CD4-positive, CD25-positive, alpha-beta regulatory T cell (primary cell): ENCODE results near the gene SLC9B1. TPM values are rescaled to one million over a fixed set of nuclear protein-coding genes. Genes with fewer than 3 reads are reported as not detected.
"Not testable (repeated sequence)": the region's sequence is repeated elsewhere in the genome, so short reads cannot be mapped to it uniquely, and the experiment has no call there.

Source experiments
- ATAC-seq, 2 donors: fragments of 150-1000 bp; cut with Tn5 transposase; one replicate each; pipeline ENCODE4 v1.10.0; 2021; ENCODE audit warnings: low read depth in 2 of 2, moderate number of reproducible peaks in 2 of 2, moderate library complexity in 1 of 2
- DNase-seq, 3 donors: peaks; one replicate each; pipeline versions ENCODE4 v3.0.0 to v3.0.0-alpha.2; 2012 to 2022; ENCODE audit warnings: mixed read lengths in 1 of 3
- H3K27ac ChIP-seq: one replicate; pipeline ENCODE4 v1.7.0; 2013; ENCODE audit warnings: mild to moderate bottlenecking, low read length; ENCODE audit not compliant: insufficient read depth, poor library complexity, severe bottlenecking
- H3K27me3 ChIP-seq: one replicate; pipeline ENCODE4 v1.7.0; 2013; ENCODE audit warnings: low read length; ENCODE audit not compliant: control insufficient read depth, insufficient read depth
- H3K36me3 ChIP-seq: one replicate; pipeline ENCODE4 v1.7.0; 2013; ENCODE audit warnings: mild to moderate bottlenecking, low read length, moderate library complexity; ENCODE audit not compliant: control insufficient read depth, insufficient read depth
- H3K4me1 ChIP-seq: 2 replicates; pipeline ENCODE4 v1.7.0; 2013; ENCODE audit warnings: mild to moderate bottlenecking, low read length; ENCODE audit not compliant: insufficient read depth, control insufficient read depth, poor library complexity, severe bottlenecking
- H3K4me3 ChIP-seq: one replicate; pipeline ENCODE4 v1.7.0; 2013; ENCODE audit warnings: low read depth, mild to moderate bottlenecking, low read length, moderate library complexity
- H3K9me3 ChIP-seq, 2 experiments: 1 replicate in 1 of 2; 2 replicates in 1 of 2; pipeline ENCODE4 v1.7.0; 2013; ENCODE audit warnings: low read length in 2 of 2, mild to moderate bottlenecking in 1 of 2, moderate library complexity in 1 of 2; ENCODE audit not compliant: control insufficient read depth in 2 of 2
- H3K27ac Mint-ChIP-seq, 3 donors: one replicate each; pipeline ENCODE4 v1.8.0; 2020 to 2022; ENCODE audit warnings: mild to moderate bottlenecking in 3 of 3, mixed read lengths in 3 of 3, moderate library complexity in 2 of 3
- H3K27me3 Mint-ChIP-seq: one replicate; pipeline ENCODE4 v1.8.0; 2022; ENCODE audit warnings: mild to moderate bottlenecking, mixed read lengths
- H3K36me3 Mint-ChIP-seq: one replicate; pipeline ENCODE4 v1.8.0; 2020; ENCODE audit warnings: mixed read lengths
- H3K4me1 Mint-ChIP-seq, 4 donors: one replicate each; pipeline ENCODE4 v1.8.0; 2020 to 2022; ENCODE audit warnings: mixed read lengths in 4 of 4, mild to moderate bottlenecking in 1 of 4
- H3K4me3 Mint-ChIP-seq, 4 donors: one replicate each; pipeline ENCODE4 v1.8.0; 2020 to 2022; ENCODE audit warnings: mild to moderate bottlenecking in 4 of 4, mixed read lengths in 4 of 4, moderate library complexity in 3 of 4
- H3K9me3 Mint-ChIP-seq, 7 donors: one replicate each; pipeline ENCODE4 v1.8.0; 2020 to 2022; ENCODE audit warnings: mixed read lengths in 7 of 7, mild to moderate bottlenecking in 3 of 7, moderate library complexity in 2 of 7
- polyA plus RNA-seq, 4 donors: library from polyadenylated mRNA; unstranded; fragments of 300-500 nt; fragmentation: Illumina TruSeq; gene quantifications; one replicate each; pipeline ENCODE4 v1.2.3, GENCODE V29; 2021
- total RNA-seq: library from RNA; stranded (reverse); gene quantifications from one replicate; pipeline ENCODE4 v1.2.3, GENCODE V29; 2022

Gene SLC9B1
- total and polyA plus RNA-seq, 5 donors from 2014 or later, result 1.7 to 2.7 (median 2.3) TPM

DNA sequence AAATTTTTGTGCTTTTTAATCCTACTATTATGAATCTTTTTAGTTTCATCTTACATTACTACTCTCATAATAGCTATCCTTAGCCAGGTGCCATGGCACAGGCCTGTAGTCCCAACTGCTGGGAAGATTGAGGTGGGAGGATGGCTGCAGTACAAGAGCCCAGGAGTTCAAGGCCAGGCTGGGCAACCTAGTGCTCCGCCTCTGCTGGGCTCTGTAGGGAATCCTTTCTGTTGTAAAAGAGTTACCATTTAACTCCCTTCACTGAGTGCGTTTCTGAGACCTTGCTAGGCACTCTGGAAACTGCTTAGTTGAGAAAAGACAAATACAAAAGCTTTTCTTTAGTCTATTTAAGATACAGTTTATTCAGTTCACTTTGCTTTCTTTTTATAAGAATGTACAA lies 130.9 kb downstream of the SLC9B1 start:
- H3K27ac Mint-ChIP-seq, H3K9me3 ChIP-seq, H3K27me3 Mint-ChIP-seq, H3K36me3 Mint-ChIP-seq, H3K9me3 Mint-ChIP-seq, H3K4me3 ChIP-seq, H3K27ac ChIP-seq, H3K4me3 Mint-ChIP-seq, ATAC-seq, H3K27me3 ChIP-seq, H3K36me3 ChIP-seq, DNase-seq, H3K4me1 ChIP-seq: not testable (repeated sequence)
- H3K4me1 Mint-ChIP-seq, result peaks cover 5 to 21% (median 10%) of the 10 kb centered on the region in 4 donors

DNA sequence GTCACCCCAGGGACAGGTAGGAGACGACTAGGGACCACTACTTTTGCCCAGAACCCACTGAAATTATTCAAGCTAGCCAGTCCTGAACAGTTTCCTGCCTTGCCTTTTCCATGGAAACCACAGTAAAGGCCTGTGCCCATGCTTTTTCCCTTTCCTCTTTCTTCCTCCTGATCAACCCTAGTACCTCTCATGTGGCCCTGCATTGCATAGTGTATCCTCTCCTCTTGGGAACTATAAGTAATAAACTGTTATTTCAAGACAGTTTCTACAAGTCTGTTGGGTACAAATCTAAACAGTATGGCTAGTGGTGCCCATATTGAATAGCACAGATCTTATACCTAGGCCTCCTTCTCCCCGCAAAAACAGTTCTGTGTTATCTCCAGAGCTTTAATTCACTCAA lies 136.2 kb downstream of the SLC9B1 start:
- Mint-ChIP-seq H3K27ac (no peak overlapping the region), H3K27me3 (no peaks in the 10 kb centered on the region), H3K4me1 (peaks cover 19 to 31% (median 22%) of the 10 kb centered on the region in 4 donors), H3K9me3 (peaks cover 0 to 2% (median 0%) of the 10 kb centered on the region in 7 donors), H3K36me3 (peaks cover 16% of the 10 kb centered on the region), H3K4me3 (no peak overlapping the region)
- H3K9me3 ChIP-seq, result no peaks in the 10 kb centered on the region
- DNase-seq, result no peak
- H3K27me3 ChIP-seq, result no peaks in the 10 kb centered on the region
- ATAC-seq, result no peak
- no peaks in the 10 kb centered on the region for H3K36me3 ChIP-seq
- H3K4me3 ChIP-seq, result no peak overlapping the region
- H3K27ac ChIP-seq, result no peak overlapping the region
- H3K4me1 ChIP-seq, result no peaks in the 10 kb centered on the region

DNA sequence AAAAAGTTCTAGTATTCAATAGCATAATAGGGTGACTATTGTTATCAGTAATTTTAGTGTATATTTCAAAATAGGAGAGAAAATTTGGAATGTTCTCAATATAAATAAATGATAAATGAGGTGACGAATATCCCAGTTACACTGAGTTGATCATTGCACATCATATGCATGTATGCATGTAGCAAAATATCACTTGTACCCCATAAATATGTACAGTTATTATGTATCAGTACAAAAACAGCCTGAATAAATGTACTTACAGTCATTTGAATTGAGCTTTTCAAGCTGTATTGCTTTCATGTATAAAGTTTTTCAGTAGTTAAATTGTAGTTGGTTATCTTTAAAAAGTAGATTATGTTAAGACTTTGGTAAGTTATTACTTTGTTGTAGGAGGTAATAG lies 138.2 kb downstream of the SLC9B1 start:
- no peaks in the 10 kb centered on the region for H3K27me3 Mint-ChIP-seq
- Histone ChIP-seq H3K4me1 (no peaks in the 10 kb centered on the region), H3K27ac (no peak overlapping the region), H3K36me3 (peaks cover 6% of the 10 kb centered on the region), H3K27me3 (no peaks in the 10 kb centered on the region), H3K4me3 (no peak overlapping the region), H3K9me3 (peaks cover 4 to 11% of the 10 kb centered on the region in 2 experiments)
- no peak overlapping the region for H3K4me3 Mint-ChIP-seq
- H3K9me3 Mint-ChIP-seq, result peaks cover 0 to 11% (median 2%) of the 10 kb centered on the region in 7 donors
- H3K36me3 Mint-ChIP-seq, result peaks cover 25% of the 10 kb centered on the region
- peaks cover 19 to 31% (median 23%) of the 10 kb centered on the region in 4 donors for H3K4me1 Mint-ChIP-seq
- DNase-seq (no peak), ATAC-seq (no peak)
- peak overlapping the region in 1 of 3 donors; percentile 15 for H3K27ac Mint-ChIP-seq

DNA sequence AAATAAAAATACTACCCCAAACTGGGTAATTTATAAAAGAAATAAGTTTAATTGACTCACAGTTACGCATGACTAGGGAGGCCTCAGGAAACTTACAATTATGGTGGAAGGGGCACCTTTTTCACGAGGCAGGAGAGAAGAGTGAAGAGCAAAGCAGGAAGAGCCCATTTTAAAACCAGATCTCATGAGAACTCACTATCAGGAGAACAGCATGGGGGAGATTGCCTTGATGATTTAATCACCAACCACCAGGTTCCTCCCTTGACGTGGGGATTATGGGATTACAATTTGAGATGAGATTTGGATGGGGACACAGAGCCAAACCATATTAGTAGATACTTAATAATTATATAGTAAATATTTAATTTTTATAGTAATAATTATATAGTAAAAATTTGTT lies 140.6 kb downstream of the SLC9B1 start:
- peaks cover 15 to 29% (median 24%) of the 10 kb centered on the region in 4 donors for H3K4me1 Mint-ChIP-seq
- H3K36me3 Mint-ChIP-seq, result peaks cover 35% of the 10 kb centered on the region
- Histone ChIP-seq H3K9me3 (peaks cover 4 to 11% of the 10 kb centered on the region in 2 experiments), H3K36me3 (peaks cover 14% of the 10 kb centered on the region), H3K27ac (no peak overlapping the region), H3K27me3 (no peaks in the 10 kb centered on the region), H3K4me3 (no peak overlapping the region), H3K4me1 (no peaks in the 10 kb centered on the region)
- H3K27me3 Mint-ChIP-seq, result no peaks in the 10 kb centered on the region
- ATAC-seq (no peak), DNase-seq (no peak)
- H3K9me3 Mint-ChIP-seq, result peaks cover 0 to 12% (median 2%) of the 10 kb centered on the region in 7 donors
- no peak overlapping the region for H3K27ac Mint-ChIP-seq
- no peak overlapping the region for H3K4me3 Mint-ChIP-seq

DNA sequence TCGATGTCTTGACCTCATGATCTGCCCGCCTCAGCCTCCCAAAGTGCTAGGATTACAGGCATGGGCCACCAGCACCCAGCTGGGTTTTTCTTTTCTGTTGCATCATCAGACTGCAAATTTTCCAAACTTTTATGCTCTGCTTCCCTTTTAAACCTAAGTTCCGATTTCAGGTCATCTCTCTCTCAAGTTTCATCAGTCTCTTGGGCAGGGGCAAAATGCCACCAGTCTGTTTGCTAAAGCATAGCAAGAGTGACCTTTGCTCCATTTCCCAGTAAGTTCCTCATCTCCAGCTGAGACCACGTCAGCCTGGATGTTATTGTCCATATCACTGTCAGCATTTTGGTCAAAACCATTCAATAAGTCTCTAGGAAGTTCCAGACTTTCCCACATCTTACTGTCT lies 141.2 kb downstream of the SLC9B1 start:
- not testable (repeated sequence) for DNase-seq

DNA sequence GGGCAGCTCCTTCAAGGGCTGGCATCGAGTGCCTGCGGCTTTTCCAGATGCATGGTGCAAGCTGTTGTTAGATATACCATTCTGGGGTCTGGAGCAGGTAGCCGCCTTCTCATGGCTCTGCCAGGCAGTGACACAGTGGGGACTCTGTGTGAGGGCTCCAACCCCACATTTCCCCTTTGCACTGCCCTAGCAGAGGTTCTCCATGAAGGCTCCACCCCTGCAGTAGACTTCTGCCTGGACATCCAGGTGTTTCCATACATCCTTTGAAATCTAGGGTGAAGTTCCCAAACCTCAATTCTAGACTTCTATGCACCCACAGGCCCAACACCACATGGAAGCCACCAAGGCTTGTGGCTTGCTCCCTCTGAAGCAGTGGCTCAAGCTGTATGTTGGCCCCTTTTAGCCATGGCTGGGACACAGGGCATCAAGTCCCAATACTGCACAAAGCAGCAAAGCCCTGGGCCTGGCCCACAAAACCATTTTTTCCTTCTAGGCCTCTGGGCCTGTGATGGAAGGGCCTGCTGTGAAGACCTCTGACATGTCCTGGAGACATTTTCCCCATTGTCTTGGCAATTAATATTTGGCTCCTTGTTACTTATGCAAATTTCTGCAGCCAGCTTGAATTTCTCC lies 141.9 kb downstream of the SLC9B1 start:
- H3K27me3 Mint-ChIP-seq, H3K27ac ChIP-seq: not testable (repeated sequence)

More for the DNA sequence above, 141.2 kb downstream of the SLC9B1 start:
- H3K27me3 Mint-ChIP-seq, H3K27ac ChIP-seq, H3K27me3 ChIP-seq, H3K4me1 ChIP-seq, H3K4me3 ChIP-seq, ATAC-seq: not testable (repeated sequence)
- peak overlapping the region in 1 of 4 donors; percentile 22 for H3K4me3 Mint-ChIP-seq
- Histone ChIP-seq H3K9me3 (peaks cover 4 to 11% of the 10 kb centered on the region in 2 experiments), H3K36me3 (peaks cover 14% of the 10 kb centered on the region)
- H3K9me3 Mint-ChIP-seq, result peaks cover 0 to 12% (median 2%) of the 10 kb centered on the region in 7 donors
- peaks cover 39% of the 10 kb centered on the region for H3K36me3 Mint-ChIP-seq
- peak overlapping the region in 1 of 3 donors; percentile 71 for H3K27ac Mint-ChIP-seq
- H3K4me1 Mint-ChIP-seq, result peaks cover 9 to 26% (median 24%) of the 10 kb centered on the region in 4 donors

DNA sequence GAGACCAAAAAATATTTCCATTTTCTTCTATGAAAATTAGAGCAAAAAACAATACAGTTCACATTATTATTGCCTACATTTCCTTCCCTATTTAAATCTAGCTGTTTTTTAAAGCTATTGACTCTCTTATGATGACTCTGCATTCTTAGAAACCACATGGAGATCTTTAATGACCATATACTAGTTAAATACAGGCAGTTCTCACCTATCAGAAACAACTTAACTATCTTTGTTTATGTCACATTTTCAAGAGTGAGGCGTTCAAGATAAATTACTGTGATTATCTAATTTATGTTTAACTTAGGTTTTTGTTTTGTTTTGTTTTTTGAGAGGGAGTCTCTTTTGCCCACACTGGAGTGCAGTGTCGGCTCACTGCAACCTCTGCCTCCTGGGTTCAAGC lies 147.7 kb downstream of the SLC9B1 start:
- peak in 1 of 3 donors; percentile 49 for DNase-seq
- Mint-ChIP-seq H3K27me3 (no peaks in the 10 kb centered on the region), H3K9me3 (peaks cover 0 to 5% (median 0%) of the 10 kb centered on the region in 7 donors), H3K4me1 (peaks cover 27 to 60% (median 40%) of the 10 kb centered on the region in 4 donors), H3K4me3 (peak overlapping the region in 1 of 4 donors; percentile 1), H3K36me3 (peaks cover 35% of the 10 kb centered on the region), H3K27ac (peak overlapping the region in 2 of 3 donors; percentile 8 to 100)
- ATAC-seq, result no peak
- peak overlapping the region; percentile 98 for H3K27ac ChIP-seq
- peaks cover 40% of the 10 kb centered on the region for H3K4me1 ChIP-seq
- H3K9me3 ChIP-seq, result peaks cover 0 to under 1% of the 10 kb centered on the region in 2 experiments
- H3K27me3 ChIP-seq, result no peaks in the 10 kb centered on the region
- H3K36me3 ChIP-seq, result peaks cover 8% of the 10 kb centered on the region
- peak overlapping the region; percentile 33 for H3K4me3 ChIP-seq

More for the DNA sequence above, 141.9 kb downstream of the SLC9B1 start:
- DNase-seq, H3K4me3 Mint-ChIP-seq, H3K4me3 ChIP-seq, H3K27me3 ChIP-seq, H3K27ac Mint-ChIP-seq, H3K4me1 ChIP-seq, ATAC-seq: not testable (repeated sequence)
- Histone ChIP-seq H3K9me3 (peaks cover 4 to 11% of the 10 kb centered on the region in 2 experiments), H3K36me3 (peaks cover 14% of the 10 kb centered on the region)
- Mint-ChIP-seq H3K36me3 (peaks cover 46% of the 10 kb centered on the region), H3K4me1 (peaks cover 12 to 27% (median 23%) of the 10 kb centered on the region in 4 donors), H3K9me3 (peaks cover 0 to 12% (median 2%) of the 10 kb centered on the region in 7 donors)
